HEK293 (cell line): ENCODE measurements around the gene SLC16A5.

ENCODE experiments used
- CTCF ChIP-seq: fragments of 450-650 bp; formaldehyde crosslinking; IDR thresholded peaks from 2 replicates; pipeline ENCODE4 v1.5.1; 2016; ENCODE audit warnings: missing biosample characterization, missing genetic modification characterization
- EGR2 ChIP-seq: fragments of 450-650 bp; formaldehyde crosslinking; IDR thresholded peaks from 2 replicates; pipeline ENCODE4 v1.5.1; 2016; ENCODE audit warnings: low read depth, missing biosample characterization, missing genetic modification characterization
- GLIS1 ChIP-seq: fragments of 450-650 bp; formaldehyde crosslinking; IDR thresholded peaks from 2 replicates; pipeline ENCODE4 v1.5.1; 2016; ENCODE audit warnings: missing biosample characterization, missing genetic modification characterization
- HOXD13 ChIP-seq: sonication (generic); formaldehyde crosslinking; IDR thresholded peaks from 2 replicates; pipeline ENCODE4 v1.8.0; 2022; ENCODE audit warnings: missing genetic modification reagents, borderline replicate concordance
- IKZF3 ChIP-seq: fragments of 450-650 bp; IDR thresholded peaks from 2 replicates; pipeline ENCODE4 v1.5.0; 2018; ENCODE audit warnings: missing biosample characterization, mild to moderate bottlenecking, missing genetic modification characterization, moderate library complexity
- KLF16 ChIP-seq: fragments of 450-650 bp; formaldehyde crosslinking; IDR thresholded peaks from 2 replicates; pipeline ENCODE4 v1.5.1; 2017; ENCODE audit warnings: missing biosample characterization, missing genetic modification characterization
- KLF8 ChIP-seq: fragments of 450-650 bp; formaldehyde crosslinking; IDR thresholded peaks from 2 replicates; pipeline ENCODE4 v1.5.1; 2016; ENCODE audit warnings: missing biosample characterization, missing genetic modification characterization
- MEIS1 ChIP-seq: sonication (generic); formaldehyde crosslinking; IDR thresholded peaks from 2 replicates; pipeline ENCODE4 v1.8.1; 2022; ENCODE audit warnings: missing genetic modification reagents, mild to moderate bottlenecking, borderline replicate concordance
- MZF1 ChIP-seq: fragments of 450-650 bp; formaldehyde crosslinking; IDR thresholded peaks from 2 replicates; pipeline ENCODE4 v1.5.1; 2017; ENCODE audit warnings: missing biosample characterization, missing genetic modification characterization, borderline replicate concordance
- OSR2 ChIP-seq: fragments of 450-650 bp; formaldehyde crosslinking; IDR thresholded peaks from 2 replicates; pipeline ENCODE4 v1.5.1; 2016; ENCODE audit warnings: missing biosample characterization, missing genetic modification characterization
- SCRT1 ChIP-seq: fragments of 450-650 bp; formaldehyde crosslinking; IDR thresholded peaks from 2 replicates; pipeline ENCODE4 v1.5.1; 2016; ENCODE audit warnings: missing biosample characterization, missing genetic modification characterization, borderline replicate concordance
- YY1 ChIP-seq: fragments of 450-650 bp; formaldehyde crosslinking; IDR thresholded peaks from 2 replicates; pipeline ENCODE4 v1.5.1; 2018; ENCODE audit warnings: missing biosample characterization, missing genetic modification characterization
- ZBTB1 ChIP-seq: fragments of 450-650 bp; formaldehyde crosslinking; IDR thresholded peaks from 2 replicates; pipeline ENCODE4 v1.5.1; 2016; ENCODE audit warnings: missing biosample characterization, missing genetic modification characterization
- ZBTB8A ChIP-seq: fragments of 450-650 bp; formaldehyde crosslinking; IDR thresholded peaks from 2 replicates; pipeline ENCODE4 v1.5.1; 2016; ENCODE audit warnings: missing biosample characterization, missing genetic modification characterization
- ZNF184 ChIP-seq: fragments of 450-650 bp; IDR thresholded peaks from 2 replicates; pipeline ENCODE4 v1.5.1; 2018; ENCODE audit warnings: missing biosample characterization, mild to moderate bottlenecking, missing genetic modification characterization
- ZNF24 ChIP-seq: fragments of 450-650 bp; formaldehyde crosslinking; IDR thresholded peaks from 2 replicates; pipeline ENCODE4 v1.5.1; 2016; ENCODE audit warnings: missing biosample characterization, missing genetic modification characterization
- ZNF248 ChIP-seq: fragments of 450-650 bp; formaldehyde crosslinking; IDR thresholded peaks from 2 replicates; pipeline ENCODE4 v1.5.1; 2017; ENCODE audit warnings: missing biosample characterization, missing genetic modification characterization
- ZNF26 ChIP-seq: fragments of 450-650 bp; formaldehyde crosslinking; IDR thresholded peaks from 2 replicates; pipeline ENCODE4 v1.5.1; 2016; ENCODE audit warnings: missing biosample characterization, missing genetic modification characterization
- ZNF280D ChIP-seq: fragments of 450-650 bp; formaldehyde crosslinking; IDR thresholded peaks from 2 replicates; pipeline ENCODE4 v1.5.1; 2016; ENCODE audit warnings: missing biosample characterization, missing genetic modification characterization
- ZNF311 ChIP-seq: fragments of 450-650 bp; formaldehyde crosslinking; IDR thresholded peaks from 2 replicates; pipeline ENCODE4 v1.5.1; 2017; ENCODE audit warnings: missing biosample characterization, missing genetic modification characterization, borderline replicate concordance
- ZNF324 ChIP-seq: fragments of 450-650 bp; formaldehyde crosslinking; IDR thresholded peaks from 2 replicates; pipeline ENCODE4 v1.5.1; 2016; ENCODE audit warnings: missing biosample characterization, missing genetic modification characterization
- ZNF555 ChIP-seq: fragments of 450-650 bp; formaldehyde crosslinking; conservative IDR thresholded peaks from 2 replicates; pipeline ENCODE4 v1.5.1; 2017; ENCODE audit warnings: missing biosample characterization, mild to moderate bottlenecking, missing genetic modification characterization, inconsistent platforms
- ZNF658 ChIP-seq: fragments of 450-650 bp; formaldehyde crosslinking; IDR thresholded peaks from 2 replicates; pipeline ENCODE4; 2016; ENCODE audit warnings: missing biosample characterization, missing genetic modification characterization
- ZNF707 ChIP-seq: fragments of 450-650 bp; formaldehyde crosslinking; IDR thresholded peaks from 2 replicates; pipeline ENCODE4 v1.5.1; 2016; ENCODE audit warnings: missing biosample characterization, missing genetic modification characterization
- ZNF777 ChIP-seq: fragments of 450-650 bp; formaldehyde crosslinking; IDR thresholded peaks from 2 replicates; pipeline ENCODE4 v1.5.1; 2017; ENCODE audit warnings: missing biosample characterization, missing genetic modification characterization, borderline replicate concordance
- ZSCAN23 ChIP-seq: fragments of 450-650 bp; formaldehyde crosslinking; IDR thresholded peaks from 2 replicates; pipeline ENCODE4 v1.5.1; 2016; ENCODE audit warnings: missing biosample characterization, missing genetic modification characterization
- TF ChIP-seq, protein P1 (sequence below): fragments of 450-650 bp; formaldehyde crosslinking; IDR thresholded peaks from 2 replicates; pipeline ENCODE4 v1.5.1; 2017; ENCODE audit warnings: missing biosample characterization, missing genetic modification characterization
- TF ChIP-seq, protein P2 (sequence below): fragments of 450-650 bp; formaldehyde crosslinking; IDR thresholded peaks from 2 replicates; pipeline ENCODE4 v1.5.1; 2016; ENCODE audit warnings: missing biosample characterization, missing genetic modification characterization

Gene SLC16A5

DNA sequence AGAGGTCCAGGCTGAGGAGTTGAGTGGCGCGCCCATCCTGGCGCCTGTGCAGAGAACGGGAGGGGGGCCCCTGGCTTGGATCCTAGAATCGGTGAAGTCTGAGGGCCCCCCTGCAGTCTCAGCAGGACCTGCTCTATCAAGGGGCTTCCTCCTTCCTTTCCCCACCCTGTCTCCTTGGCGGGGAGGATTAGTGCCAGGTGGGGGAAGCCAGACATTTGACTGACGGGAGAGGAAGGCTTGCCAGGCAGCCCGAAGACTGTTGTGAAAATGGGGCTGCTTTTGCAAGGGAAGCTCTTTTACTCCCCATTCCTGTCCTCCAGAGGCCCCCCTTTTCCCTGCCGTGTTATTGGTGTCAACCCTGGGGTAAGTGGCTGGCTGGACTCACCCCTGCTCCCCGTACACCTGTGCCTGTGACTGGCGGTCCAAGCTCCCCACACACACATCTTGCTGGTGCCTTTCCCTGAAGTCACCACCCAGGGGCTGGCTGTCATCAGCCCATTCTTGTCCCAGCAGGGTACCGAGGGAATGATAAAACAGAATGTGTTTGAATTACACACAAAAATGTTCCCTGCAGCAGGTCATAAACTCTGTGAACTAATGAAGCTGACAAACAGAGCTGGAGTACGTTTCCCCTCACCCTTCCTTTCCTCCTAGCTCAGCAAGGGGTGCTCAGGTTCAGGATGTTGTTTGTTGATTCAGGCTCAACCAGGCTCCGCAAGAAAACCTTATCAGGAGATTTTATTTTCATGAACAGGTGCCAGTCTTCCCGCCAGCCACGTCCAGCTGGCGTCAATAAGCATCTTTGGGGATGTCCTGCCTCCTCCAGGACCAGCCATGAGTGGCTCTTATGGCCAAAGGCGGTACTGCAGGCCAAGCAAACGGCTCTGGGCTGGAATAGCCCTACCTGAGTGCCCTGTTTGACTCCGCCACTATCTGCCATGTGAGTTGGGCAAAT, 17.6 kb downstream of the SLC16A5 start (continued):
- no peak; the same call in 1 of the 2 replicates for TF ChIP-seq ZNF184
- no peak for TF ChIP-seq ZNF555
- TF ChIP-seq ZNF26 (tag by site-specific recombination) = no peak
- TF ChIP-seq CTCF (tag by site-specific recombination) = peak; percentile 68; the same call in 1 of the 2 replicates
- TF ChIP-seq GLIS1 = peak; percentile 100
- peak; percentile 90; the same call in 1 of the 2 replicates for TF ChIP-seq ZNF324 (tag by site-specific recombination)
- peak; percentile 92 for TF ChIP-seq IKZF3 (tag by site-specific recombination)
- no peak for TF ChIP-seq ZNF658 (tag by site-specific recombination)
- TF ChIP-seq ZNF707 (tag by site-specific recombination) = no peak
- no peak for TF ChIP-seq ZNF248
- TF ChIP-seq, protein P1, sequence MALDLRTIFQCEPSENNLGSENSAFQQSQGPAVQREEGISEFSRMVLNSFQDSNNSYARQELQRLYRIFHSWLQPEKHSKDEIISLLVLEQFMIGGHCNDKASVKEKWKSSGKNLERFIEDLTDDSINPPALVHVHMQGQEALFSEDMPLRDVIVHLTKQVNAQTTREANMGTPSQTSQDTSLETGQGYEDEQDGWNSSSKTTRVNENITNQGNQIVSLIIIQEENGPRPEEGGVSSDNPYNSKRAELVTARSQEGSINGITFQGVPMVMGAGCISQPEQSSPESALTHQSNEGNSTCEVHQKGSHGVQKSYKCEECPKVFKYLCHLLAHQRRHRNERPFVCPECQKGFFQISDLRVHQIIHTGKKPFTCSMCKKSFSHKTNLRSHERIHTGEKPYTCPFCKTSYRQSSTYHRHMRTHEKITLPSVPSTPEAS = peak; percentile 45; the same call in 1 of the 2 replicates
- TF ChIP-seq EGR2 (tag by site-specific recombination) = no peak
- no peak for TF ChIP-seq YY1 (tag by site-specific recombination)
- TF ChIP-seq ZSCAN23 (tag by site-specific recombination) = peak; percentile 80; the same call in 1 of the 2 replicates
- TF ChIP-seq HOXD13 (CRISPR knock-in tag) = no peak
- TF ChIP-seq KLF16 (tag by site-specific recombination) = peak; percentile 26; the same call in 1 of the 2 replicates
- TF ChIP-seq ZNF280D = no peak
- peak; percentile 93 for TF ChIP-seq OSR2 (tag by site-specific recombination)
- no peak for TF ChIP-seq ZNF311 (tag by site-specific recombination)
- peak; percentile 87 for TF ChIP-seq MZF1 (tag by site-specific recombination)
- TF ChIP-seq MEIS1 (CRISPR knock-in tag) = no peak
- TF ChIP-seq ZBTB1 (tag by site-specific recombination) = 0 out of 2 replicates have a peak, but pooled peaks have one; percentile 54
- TF ChIP-seq ZNF777 = no peak
- TF ChIP-seq SCRT1 (tag by site-specific recombination) = peak; percentile 98
- TF ChIP-seq KLF8 (tag by site-specific recombination) = peak; percentile 47; the same call in 1 of the 2 replicates
- TF ChIP-seq, protein P2, sequence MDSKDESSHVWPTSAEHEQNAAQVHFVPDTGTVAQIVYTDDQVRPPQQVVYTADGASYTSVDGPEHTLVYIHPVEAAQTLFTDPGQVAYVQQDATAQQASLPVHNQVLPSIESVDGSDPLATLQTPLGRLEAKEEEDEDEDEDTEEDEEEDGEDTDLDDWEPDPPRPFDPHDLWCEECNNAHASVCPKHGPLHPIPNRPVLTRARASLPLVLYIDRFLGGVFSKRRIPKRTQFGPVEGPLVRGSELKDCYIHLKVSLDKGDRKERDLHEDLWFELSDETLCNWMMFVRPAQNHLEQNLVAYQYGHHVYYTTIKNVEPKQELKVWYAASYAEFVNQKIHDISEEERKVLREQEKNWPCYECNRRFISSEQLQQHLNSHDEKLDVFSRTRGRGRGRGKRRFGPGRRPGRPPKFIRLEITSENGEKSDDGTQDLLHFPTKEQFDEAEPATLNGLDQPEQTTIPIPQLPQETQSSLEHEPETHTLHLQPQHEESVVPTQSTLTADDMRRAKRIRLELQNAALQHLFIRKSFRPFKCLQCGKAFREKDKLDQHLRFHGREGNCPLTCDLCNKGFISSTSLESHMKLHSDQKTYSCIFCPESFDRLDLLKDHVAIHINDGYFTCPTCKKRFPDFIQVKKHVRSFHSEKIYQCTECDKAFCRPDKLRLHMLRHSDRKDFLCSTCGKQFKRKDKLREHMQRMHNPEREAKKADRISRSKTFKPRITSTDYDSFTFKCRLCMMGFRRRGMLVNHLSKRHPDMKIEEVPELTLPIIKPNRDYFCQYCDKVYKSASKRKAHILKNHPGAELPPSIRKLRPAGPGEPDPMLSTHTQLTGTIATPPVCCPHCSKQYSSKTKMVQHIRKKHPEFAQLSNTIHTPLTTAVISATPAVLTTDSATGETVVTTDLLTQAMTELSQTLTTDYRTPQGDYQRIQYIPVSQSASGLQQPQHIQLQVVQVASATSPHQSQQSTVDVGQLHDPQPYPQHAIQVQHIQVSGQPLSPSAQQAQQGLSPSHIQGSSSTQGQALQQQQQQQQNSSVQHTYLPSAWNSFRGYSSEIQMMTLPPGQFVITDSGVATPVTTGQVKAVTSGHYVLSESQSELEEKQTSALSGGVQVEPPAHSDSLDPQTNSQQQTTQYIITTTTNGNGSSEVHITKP = peak; percentile 88
- peak; percentile 100 for TF ChIP-seq ZNF24
- TF ChIP-seq ZBTB8A (tag by site-specific recombination) = peak; percentile 91
